Measurements from ENCODE around the gene TAPBP. TPM values are rescaled to one million over a fixed set of nuclear protein-coding genes. Genes with fewer than 3 reads are reported as not detected.
A peak's percentile ranks its signal among the peaks of the same experiment; 100 is the strongest.

TAPBP gene
- polyA plus RNA-seq, 3 donors, result 138 to 228 (median 141) TPM

DNA sequence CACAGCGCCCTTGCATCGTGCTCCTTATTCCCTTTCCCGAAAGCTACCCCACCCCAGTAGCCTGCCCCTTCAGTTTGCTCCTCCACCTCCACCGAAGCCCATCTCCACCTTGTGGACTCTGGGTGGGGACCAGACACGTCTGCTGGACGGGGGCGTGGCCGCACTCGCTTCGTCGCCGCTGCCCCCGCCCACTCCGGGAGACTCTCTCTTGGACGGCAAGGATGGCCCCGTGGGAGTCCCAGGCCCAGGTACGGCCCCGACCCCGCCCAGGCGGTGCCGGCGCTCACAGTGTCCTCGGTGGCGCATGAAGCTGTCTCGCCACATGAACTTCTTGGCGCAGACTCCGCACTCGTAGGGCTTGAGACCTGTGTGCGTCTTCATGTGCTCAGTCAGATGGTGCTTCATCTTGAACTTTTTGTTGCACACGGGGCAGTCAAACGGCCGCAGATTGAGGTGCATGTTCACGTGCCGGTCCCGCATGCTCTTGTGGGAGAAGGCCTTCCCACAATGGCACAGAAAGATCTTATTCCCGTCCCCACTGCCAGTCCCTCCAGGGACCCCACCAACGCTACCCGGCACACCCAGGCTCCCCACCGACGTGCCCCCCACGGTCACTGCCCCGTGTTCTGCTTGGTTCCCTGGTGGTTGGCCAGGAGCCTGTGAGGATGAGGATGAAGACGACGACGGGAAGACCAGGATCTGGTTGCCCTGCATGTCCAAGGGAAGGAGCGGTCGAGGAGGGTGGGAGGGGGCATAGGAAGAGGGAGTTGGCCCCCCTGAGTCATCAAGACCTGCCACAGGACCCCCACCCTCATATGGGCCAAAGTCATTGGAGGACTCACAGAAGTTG lies 1.3 kb upstream of the TAPBP start:
- H3K36me3 Mint-ChIP-seq, result peaks cover 33 to 50% of the 10 kb centered on the region in 2 donors
- DNase-seq, result peak in 1 of 3 donors; percentile 23

DNA sequence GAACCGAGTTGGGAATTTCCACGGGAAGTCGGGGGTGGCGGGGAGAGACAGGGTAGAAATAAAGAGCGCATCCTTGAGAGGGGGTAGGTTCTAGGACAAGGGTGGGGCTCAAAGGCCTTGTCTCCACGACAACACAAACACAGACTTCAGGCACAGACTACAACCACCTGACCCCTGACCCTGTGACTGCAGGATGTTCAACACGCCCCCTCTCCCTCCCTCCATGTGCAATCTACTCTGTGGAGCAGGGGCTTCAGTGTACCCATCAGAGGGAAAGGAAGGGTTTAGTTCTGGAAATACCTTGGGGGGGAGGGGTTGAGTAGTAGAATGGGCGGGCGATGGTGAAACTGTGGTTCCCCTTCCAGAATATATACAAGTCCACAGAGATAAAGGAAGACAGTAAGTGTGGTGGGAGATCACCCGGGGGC lies 651 bp upstream of the TAPBP start:
- H3K27ac Mint-ChIP-seq, result peak overlapping the region; percentile 95 to 100 (median 99)

More for the DNA sequence above, 1.3 kb upstream of the TAPBP start:
- TF ChIP-seq, protein P1, sequence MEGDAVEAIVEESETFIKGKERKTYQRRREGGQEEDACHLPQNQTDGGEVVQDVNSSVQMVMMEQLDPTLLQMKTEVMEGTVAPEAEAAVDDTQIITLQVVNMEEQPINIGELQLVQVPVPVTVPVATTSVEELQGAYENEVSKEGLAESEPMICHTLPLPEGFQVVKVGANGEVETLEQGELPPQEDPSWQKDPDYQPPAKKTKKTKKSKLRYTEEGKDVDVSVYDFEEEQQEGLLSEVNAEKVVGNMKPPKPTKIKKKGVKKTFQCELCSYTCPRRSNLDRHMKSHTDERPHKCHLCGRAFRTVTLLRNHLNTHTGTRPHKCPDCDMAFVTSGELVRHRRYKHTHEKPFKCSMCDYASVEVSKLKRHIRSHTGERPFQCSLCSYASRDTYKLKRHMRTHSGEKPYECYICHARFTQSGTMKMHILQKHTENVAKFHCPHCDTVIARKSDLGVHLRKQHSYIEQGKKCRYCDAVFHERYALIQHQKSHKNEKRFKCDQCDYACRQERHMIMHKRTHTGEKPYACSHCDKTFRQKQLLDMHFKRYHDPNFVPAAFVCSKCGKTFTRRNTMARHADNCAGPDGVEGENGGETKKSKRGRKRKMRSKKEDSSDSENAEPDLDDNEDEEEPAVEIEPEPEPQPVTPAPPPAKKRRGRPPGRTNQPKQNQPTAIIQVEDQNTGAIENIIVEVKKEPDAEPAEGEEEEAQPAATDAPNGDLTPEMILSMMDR (IDR thresholded peaks at IDR 0.05), result no peak
- peak overlapping the region; percentile 98 for H3K9ac ChIP-seq (ENCODE audit: insufficient read depth, low read length, poor library complexity, severe bottlenecking)
- peaks cover 53 to 64% of the 10 kb centered on the region in 2 donors for H3K4me1 ChIP-seq (ENCODE audit: control insufficient read depth in 1 of 2, insufficient read depth in 2 of 2, low read length in 2 of 2)
- H3K4me1 Mint-ChIP-seq, result peaks cover 66% of the 10 kb centered on the region
- H3K4me3 ChIP-seq (replicated peaks in 1 of 3; ENCODE audit: low read depth in 2 of 3, low read length in 3 of 3), result peak overlapping the region; percentile 75 to 98 (median 96)
- no peaks in the 10 kb centered on the region for H3K9me3 ChIP-seq (replicated peaks in 1 of 2; ENCODE audit: control insufficient read depth in 1 of 2, insufficient read depth in 1 of 2, low read length in 2 of 2)
- peaks cover 0 to 1% (median 0%) of the 10 kb centered on the region in 3 donors for H3K27me3 Mint-ChIP-seq (ENCODE audit: low read depth in 3 of 3)
- H2AFZ ChIP-seq (ENCODE audit: insufficient read depth, low read depth, low read length, poor library complexity, severe bottlenecking), result peak overlapping the region; percentile 55
- peaks cover 59% of the 10 kb centered on the region for H4K20me1 ChIP-seq (ENCODE audit: insufficient read depth, low read length)
- peak overlapping the region; percentile 98 to 100 for H3K27ac ChIP-seq (ENCODE audit: low read depth in 1 of 2, low read length in 2 of 2)
- peaks cover 19 to 37% of the 10 kb centered on the region in 2 donors for H3K36me3 ChIP-seq (replicated peaks in 1 of 2; ENCODE audit: control insufficient read depth in 1 of 2, insufficient read depth in 2 of 2, low read length in 2 of 2)
- H3K4me3 Mint-ChIP-seq, result peak overlapping the region; percentile 98
- peak overlapping the region; percentile 95 to 100 (median 99) for H3K27ac Mint-ChIP-seq
- peaks cover 85% of the 10 kb centered on the region for H3K79me2 ChIP-seq (ENCODE audit: insufficient read depth, low read length)
- WGBS (ENCODE audit: insufficient coverage), result 56% methylated on average over 39 of the region's 47 CpGs
- H3K9me3 Mint-ChIP-seq, result peaks cover 0 to 6% (median 1%) of the 10 kb centered on the region in 7 donors
- intact Hi-C loops (cut with micrococcal nuclease), result loop anchor here in 1 of 2 donors (10.0 kb wide), 1 partner anchor 100 kb away; the partner anchor contains the start of genes CUTA and PHF1
- no peaks in the 10 kb centered on the region for H3K27me3 ChIP-seq (ENCODE audit: control insufficient read depth in 2 of 2, insufficient read depth in 2 of 2, low read length in 2 of 2)
- H3K4me2 ChIP-seq (replicated peaks; ENCODE audit: extremely low read depth, low read length, poor library complexity, severe bottlenecking), result peak overlapping the region; percentile 90

More for the DNA sequence above, 651 bp upstream of the TAPBP start:
- Histone ChIP-seq H3K9ac (ENCODE audit: insufficient read depth, low read length, poor library complexity, severe bottlenecking) (peak overlapping the region; percentile 98), H4K20me1 (ENCODE audit: insufficient read depth, low read length) (peaks cover 59% of the 10 kb centered on the region), H3K4me3 (replicated peaks in 1 of 3; ENCODE audit: low read depth in 2 of 3, low read length in 3 of 3) (peak overlapping the region; percentile 75 to 98 (median 96)), H3K4me2 (replicated peaks; ENCODE audit: extremely low read depth, low read length, poor library complexity, severe bottlenecking) (peak overlapping the region; percentile 90), H3K79me2 (ENCODE audit: insufficient read depth, low read length) (peaks cover 85% of the 10 kb centered on the region), H3K4me1 (ENCODE audit: control insufficient read depth in 1 of 2, insufficient read depth in 2 of 2, low read length in 2 of 2) (peaks cover 53 to 58% of the 10 kb centered on the region in 2 donors), H2AFZ (ENCODE audit: insufficient read depth, low read depth, low read length, poor library complexity, severe bottlenecking) (peak overlapping the region; percentile 55), H3K9me3 (replicated peaks in 1 of 2; ENCODE audit: control insufficient read depth in 1 of 2, insufficient read depth in 1 of 2, low read length in 2 of 2) (no peaks in the 10 kb centered on the region), H3K36me3 (replicated peaks in 1 of 2; ENCODE audit: control insufficient read depth in 1 of 2, insufficient read depth in 2 of 2, low read length in 2 of 2) (peaks cover 13 to 35% of the 10 kb centered on the region in 2 donors), H3K27ac (ENCODE audit: low read depth in 1 of 2, low read length in 2 of 2) (peak overlapping the region; percentile 98 to 100), H3K27me3 (ENCODE audit: control insufficient read depth in 2 of 2, insufficient read depth in 2 of 2, low read length in 2 of 2) (no peaks in the 10 kb centered on the region)
- Mint-ChIP-seq H3K4me3 (peak overlapping the region; percentile 98), H3K36me3 (peaks cover 27 to 50% of the 10 kb centered on the region in 2 donors), H3K27me3 (ENCODE audit: low read depth in 3 of 3) (peaks cover 0 to 1% (median 0%) of the 10 kb centered on the region in 3 donors), H3K9me3 (peaks cover 0 to 6% (median 1%) of the 10 kb centered on the region in 7 donors), H3K4me1 (peaks cover 59% of the 10 kb centered on the region)
- TF ChIP-seq, protein P1 (IDR thresholded peaks at IDR 0.05), result no peak
- DNase-seq, result peak; percentile 82 to 92 (median 87)
- WGBS (ENCODE audit: insufficient coverage), result no CpG with 5 or more reads among the region's 10 CpGs
- intact Hi-C loops (cut with micrococcal nuclease), result loop anchor here in 1 of 2 donors (10.0 kb wide), 1 partner anchor 100 kb away; the partner anchor contains the start of genes CUTA and PHF1
